GM12874 (cell line): ENCODE data around the gene PODN.

Experiments used
- CTCF ChIP-seq: IDR thresholded peaks from 2 replicates; pipeline ENCODE4 v1.5.1; 2011; ENCODE audit warnings: low read depth, mild to moderate bottlenecking, control low read depth, low read length, moderate library complexity; ENCODE audit not compliant: insufficient read depth

PODN gene

GRCh38 chr1:53081384-53082066 is 19.5 kb downstream of the PODN start:
- no peak for TF ChIP-seq CTCF

- no peak for TF ChIP-seq CTCF
Measured at GRCh38 chr1:53082826-53083455, 20.9 kb downstream of the PODN start.

GRCh38 chr1:53083636-53084588 is 21.9 kb downstream of the PODN start:
- TF ChIP-seq CTCF, result no peak

- no peak for TF ChIP-seq CTCF
Measured at GRCh38 chr1:53084589-53084971, 22.6 kb downstream of the PODN start.

- no peak for TF ChIP-seq CTCF
Measured at GRCh38 chr1:53085405-53085804, 23.4 kb downstream of the PODN start.

- TF ChIP-seq CTCF, result no peak
Measured at GRCh38 chr1:53086491-53087070, 24.6 kb downstream of the PODN start.
